ENCODE data around the gene GRIP2.

GRIP2 gene

GRCh38 chr3:14552041-14552648 lies 12.0 kb upstream of the GRIP2 start:
- TF ChIP-seq GATA2 (IDR thresholded peaks at IDR 0.05; ENCODE audit: low read depth, low read length) = no peak
- TF ChIP-seq GATA3 (IDR thresholded peaks at IDR 0.05; ENCODE audit: low read depth, low read length) = no peak

- TF ChIP-seq GATA3 (IDR thresholded peaks at IDR 0.05; ENCODE audit: low read depth, low read length) (no peak), GATA2 (IDR thresholded peaks at IDR 0.05; ENCODE audit: low read depth, low read length) (no peak)
Observed at GRCh38 chr3:14550651-14551611, 10.8 kb upstream of the GRIP2 start.

GRCh38 chr3:14550181-14550580 lies 10.0 kb upstream of the GRIP2 start:
- no peak for TF ChIP-seq GATA3 (IDR thresholded peaks at IDR 0.05; ENCODE audit: low read depth, low read length)
- no peak for TF ChIP-seq GATA2 (IDR thresholded peaks at IDR 0.05; ENCODE audit: low read depth, low read length)

GRCh38 chr3:14549256-14549919 lies 9.2 kb upstream of the GRIP2 start:
- no peak for TF ChIP-seq GATA2 (IDR thresholded peaks at IDR 0.05; ENCODE audit: low read depth, low read length)
- no peak for TF ChIP-seq GATA3 (IDR thresholded peaks at IDR 0.05; ENCODE audit: low read depth, low read length)

GRCh38 chr3:14548321-14548729 lies 8.2 kb upstream of the GRIP2 start:
- TF ChIP-seq GATA3 (IDR thresholded peaks at IDR 0.05; ENCODE audit: low read depth, low read length) (no peak), GATA2 (IDR thresholded peaks at IDR 0.05; ENCODE audit: low read depth, low read length) (no peak)

GRCh38 chr3:14547693-14548092 lies 7.6 kb upstream of the GRIP2 start:
- no peak for TF ChIP-seq GATA3 (IDR thresholded peaks at IDR 0.05; ENCODE audit: low read depth, low read length)
- TF ChIP-seq GATA2 (IDR thresholded peaks at IDR 0.05; ENCODE audit: low read depth, low read length) = no peak

GRCh38 chr3:14546041-14546440 lies 5.9 kb upstream of the GRIP2 start:
- TF ChIP-seq GATA3 (IDR thresholded peaks at IDR 0.05; ENCODE audit: low read depth, low read length) (no peak), GATA2 (IDR thresholded peaks at IDR 0.05; ENCODE audit: low read depth, low read length) (no peak)

- TF ChIP-seq GATA2 (IDR thresholded peaks at IDR 0.05; ENCODE audit: low read depth, low read length) (no peak), GATA3 (IDR thresholded peaks at IDR 0.05; ENCODE audit: low read depth, low read length) (no peak)
Observed at GRCh38 chr3:14545251-14545635, 5.1 kb upstream of the GRIP2 start.

GRCh38 chr3:14544282-14545250 lies 4.4 kb upstream of the GRIP2 start:
- no peak for TF ChIP-seq GATA3 (IDR thresholded peaks at IDR 0.05; ENCODE audit: low read depth, low read length)
- no peak for TF ChIP-seq GATA2 (IDR thresholded peaks at IDR 0.05; ENCODE audit: low read depth, low read length)

- TF ChIP-seq GATA3 (IDR thresholded peaks at IDR 0.05; ENCODE audit: low read depth, low read length) (no peak), GATA2 (IDR thresholded peaks at IDR 0.05; ENCODE audit: low read depth, low read length) (no peak)
Observed at GRCh38 chr3:14543446-14543845, 3.3 kb upstream of the GRIP2 start.

- no peak for TF ChIP-seq GATA2 (IDR thresholded peaks at IDR 0.05; ENCODE audit: low read depth, low read length)
- no peak for TF ChIP-seq GATA3 (IDR thresholded peaks at IDR 0.05; ENCODE audit: low read depth, low read length)
Observed at GRCh38 chr3:14542656-14543055, 2.5 kb upstream of the GRIP2 start.

GRCh38 chr3:14541646-14542045 lies 1.5 kb upstream of the GRIP2 start:
- TF ChIP-seq GATA2 (IDR thresholded peaks at IDR 0.05; ENCODE audit: low read depth, low read length) (no peak), GATA3 (IDR thresholded peaks at IDR 0.05; ENCODE audit: low read depth, low read length) (no peak)

GRCh38 chr3:14540821-14541385 lies 761 bp upstream of the GRIP2 start:
- TF ChIP-seq GATA3 (IDR thresholded peaks at IDR 0.05; ENCODE audit: low read depth, low read length) (no peak), GATA2 (IDR thresholded peaks at IDR 0.05; ENCODE audit: low read depth, low read length) (no peak)
